HepG2 (cell line): Measurements from ENCODE around the gene PAPSS1. TPM values are rescaled to one million over a fixed set of nuclear protein-coding genes. Genes with fewer than 3 reads are reported as not detected.

ENCODE experiments used
- AKNA ChIP-seq: sonication (generic); formaldehyde crosslinking; IDR thresholded peaks from 2 replicates; pipeline ENCODE4 v1.4.0; 2020; ENCODE audit warnings: missing genetic modification reagents, borderline replicate concordance
- FOXK2 ChIP-seq: fragments of 450-650 bp; IDR thresholded peaks from 2 replicates; pipeline ENCODE4 v1.6.1; 2016
- HHEX ChIP-seq: IDR thresholded peaks from 2 replicates; pipeline ENCODE4 v1.6.1; 2016; ENCODE audit warnings: control low read depth
- HMG20A ChIP-seq: IDR thresholded peaks from 2 replicates; pipeline ENCODE4 v1.6.1; 2016; ENCODE audit warnings: borderline replicate concordance
- HNF4A ChIP-seq: sonication (generic); formaldehyde crosslinking; IDR thresholded peaks from 2 replicates; pipeline ENCODE4 v1.4.0; 2020; ENCODE audit warnings: missing genetic modification reagents
- NKX3-1 ChIP-seq: sonication (generic); formaldehyde crosslinking; IDR thresholded peaks from 2 replicates; pipeline ENCODE4 v1.5.0; 2020; ENCODE audit warnings: missing genetic modification reagents
- TBX3 ChIP-seq: fragments of 450-650 bp; IDR thresholded peaks from 2 replicates; pipeline ENCODE4 v1.6.1; 2017; ENCODE audit warnings: antibody characterized with exemption, mild to moderate bottlenecking, inconsistent platforms, borderline replicate concordance
- U2AF2 ChIP-seq: fragments of 200-400 bp; formaldehyde crosslinking; IDR thresholded peaks from 2 replicates; pipeline ENCODE4 v1.6.1; 2017; ENCODE audit warnings: low read depth, mild to moderate bottlenecking, low read length
- ZBTB43 ChIP-seq: sonication (generic); formaldehyde crosslinking; conservative IDR thresholded peaks from 2 replicates; pipeline ENCODE4 v1.4.0; 2020; ENCODE audit warnings: missing genetic modification reagents
- ZFY ChIP-seq: sonication (generic); formaldehyde crosslinking; IDR thresholded peaks from 2 replicates; pipeline ENCODE4 v1.4.0; 2020; ENCODE audit warnings: missing genetic modification reagents
- ZNF343 ChIP-seq: sonication (generic); formaldehyde crosslinking; IDR thresholded peaks from 2 replicates; pipeline ENCODE4 v1.4.0; 2020; ENCODE audit warnings: mild to moderate bottlenecking, missing genetic modification reagents
- polyA plus RNA-seq, 8 experiments: library from polyadenylated mRNA; depleted of rRNA in 3 of 8; stranded (reverse) in 7 of 8; unstranded in 1 of 8; fragments of >200 nt; fragmentation: Illumina TruSeq in 4 of 8; extraction: Trizol in 4 of 8; gene quantifications; 2 replicates each; pipeline versions ENCODE4 v1.2.1 to v1.2.3, GENCODE V29; 2011 to 2016; ENCODE audit warnings: low read depth in 4 of 8, missing spikeins in 1 of 8, mixed read lengths in 1 of 8; ENCODE audit not compliant: insufficient read depth in 1 of 8
- total RNA-seq, 5 experiments: library from RNA; depleted of rRNA; stranded (reverse); fragments of >200 nt; fragmentation: Illumina TruSeq; extraction: Trizol; gene quantifications; 2 replicates each; pipeline ENCODE4 v1.2.3, GENCODE V29; 2016; ENCODE audit warnings: low read depth in 1 of 5
- TF ChIP-seq, protein P1 (sequence below): sonication (generic); formaldehyde crosslinking; IDR thresholded peaks from 2 replicates; pipeline ENCODE4 v1.5.1; 2020; ENCODE audit warnings: mild to moderate bottlenecking, missing genetic modification reagents, borderline replicate concordance
- TF ChIP-seq, protein P2 (sequence below): sonication (generic); formaldehyde crosslinking; IDR thresholded peaks from 2 replicates; pipeline ENCODE4 v1.4.0; 2020; ENCODE audit warnings: low read depth, mild to moderate bottlenecking, missing genetic modification reagents
- TF ChIP-seq, protein P3 (sequence below): sonication (generic); formaldehyde crosslinking; conservative IDR thresholded peaks from 2 replicates; pipeline ENCODE4 v1.4.0; 2020; ENCODE audit warnings: mild to moderate bottlenecking, missing genetic modification reagents, moderate library complexity

PAPSS1 gene
- total and polyA plus RNA-seq, 2 of the 13 experiments (the other 11 are each of a cell fraction or from before 2014, with no cell fraction given), result 105 to 126 TPM

DNA sequence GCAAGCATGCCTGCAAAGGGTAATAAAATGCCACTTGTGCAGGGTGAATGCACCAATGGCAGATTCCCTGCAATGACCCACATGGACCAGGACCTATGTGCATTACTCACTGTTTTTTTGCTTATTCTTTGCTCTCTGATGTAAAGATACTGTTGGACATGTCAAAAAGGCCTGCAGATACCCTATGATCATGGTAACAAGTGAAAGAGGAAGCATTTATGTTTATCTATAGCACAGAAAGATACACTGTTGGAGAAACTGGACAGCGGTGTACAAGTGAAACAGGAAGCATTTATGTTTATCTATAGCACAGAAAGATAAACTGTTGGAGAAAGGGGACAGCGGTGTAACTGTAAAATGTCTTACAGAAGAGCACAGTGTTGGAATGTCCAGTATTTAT is 127.5 kb downstream of the PAPSS1 start (continued):
- TF ChIP-seq, protein P1, sequence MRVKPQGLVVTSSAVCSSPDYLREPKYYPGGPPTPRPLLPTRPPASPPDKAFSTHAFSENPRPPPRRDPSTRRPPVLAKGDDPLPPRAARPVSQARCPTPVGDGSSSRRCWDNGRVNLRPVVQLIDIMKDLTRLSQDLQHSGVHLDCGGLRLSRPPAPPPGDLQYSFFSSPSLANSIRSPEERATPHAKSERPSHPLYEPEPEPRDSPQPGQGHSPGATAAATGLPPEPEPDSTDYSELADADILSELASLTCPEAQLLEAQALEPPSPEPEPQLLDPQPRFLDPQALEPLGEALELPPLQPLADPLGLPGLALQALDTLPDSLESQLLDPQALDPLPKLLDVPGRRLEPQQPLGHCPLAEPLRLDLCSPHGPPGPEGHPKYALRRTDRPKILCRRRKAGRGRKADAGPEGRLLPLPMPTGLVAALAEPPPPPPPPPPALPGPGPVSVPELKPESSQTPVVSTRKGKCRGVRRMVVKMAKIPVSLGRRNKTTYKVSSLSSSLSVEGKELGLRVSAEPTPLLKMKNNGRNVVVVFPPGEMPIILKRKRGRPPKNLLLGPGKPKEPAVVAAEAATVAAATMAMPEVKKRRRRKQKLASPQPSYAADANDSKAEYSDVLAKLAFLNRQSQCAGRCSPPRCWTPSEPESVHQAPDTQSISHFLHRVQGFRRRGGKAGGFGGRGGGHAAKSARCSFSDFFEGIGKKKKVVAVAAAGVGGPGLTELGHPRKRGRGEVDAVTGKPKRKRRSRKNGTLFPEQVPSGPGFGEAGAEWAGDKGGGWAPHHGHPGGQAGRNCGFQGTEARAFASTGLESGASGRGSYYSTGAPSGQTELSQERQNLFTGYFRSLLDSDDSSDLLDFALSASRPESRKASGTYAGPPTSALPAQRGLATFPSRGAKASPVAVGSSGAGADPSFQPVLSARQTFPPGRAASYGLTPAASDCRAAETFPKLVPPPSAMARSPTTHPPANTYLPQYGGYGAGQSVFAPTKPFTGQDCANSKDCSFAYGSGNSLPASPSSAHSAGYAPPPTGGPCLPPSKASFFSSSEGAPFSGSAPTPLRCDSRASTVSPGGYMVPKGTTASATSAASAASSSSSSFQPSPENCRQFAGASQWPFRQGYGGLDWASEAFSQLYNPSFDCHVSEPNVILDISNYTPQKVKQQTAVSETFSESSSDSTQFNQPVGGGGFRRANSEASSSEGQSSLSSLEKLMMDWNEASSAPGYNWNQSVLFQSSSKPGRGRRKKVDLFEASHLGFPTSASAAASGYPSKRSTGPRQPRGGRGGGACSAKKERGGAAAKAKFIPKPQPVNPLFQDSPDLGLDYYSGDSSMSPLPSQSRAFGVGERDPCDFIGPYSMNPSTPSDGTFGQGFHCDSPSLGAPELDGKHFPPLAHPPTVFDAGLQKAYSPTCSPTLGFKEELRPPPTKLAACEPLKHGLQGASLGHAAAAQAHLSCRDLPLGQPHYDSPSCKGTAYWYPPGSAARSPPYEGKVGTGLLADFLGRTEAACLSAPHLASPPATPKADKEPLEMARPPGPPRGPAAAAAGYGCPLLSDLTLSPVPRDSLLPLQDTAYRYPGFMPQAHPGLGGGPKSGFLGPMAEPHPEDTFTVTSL (CRISPR knock-in tag), result peak; percentile 74; the same call in 1 of the 2 replicates
- no peak for TF ChIP-seq ZNF343
- no peak for TF ChIP-seq TBX3
- TF ChIP-seq HHEX, result no peak
- TF ChIP-seq, protein P2, sequence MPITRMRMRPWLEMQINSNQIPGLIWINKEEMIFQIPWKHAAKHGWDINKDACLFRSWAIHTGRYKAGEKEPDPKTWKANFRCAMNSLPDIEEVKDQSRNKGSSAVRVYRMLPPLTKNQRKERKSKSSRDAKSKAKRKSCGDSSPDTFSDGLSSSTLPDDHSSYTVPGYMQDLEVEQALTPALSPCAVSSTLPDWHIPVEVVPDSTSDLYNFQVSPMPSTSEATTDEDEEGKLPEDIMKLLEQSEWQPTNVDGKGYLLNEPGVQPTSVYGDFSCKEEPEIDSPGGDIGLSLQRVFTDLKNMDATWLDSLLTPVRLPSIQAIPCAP (CRISPR knock-in tag), result no peak
- TF ChIP-seq HNF4A (CRISPR knock-in tag), result 0 out of 2 replicates have a peak, but pooled peaks have one; percentile 36
- 0 out of 2 replicates have a peak, but pooled peaks have one; percentile 32 for TF ChIP-seq ZBTB43 (CRISPR knock-in tag)
- TF ChIP-seq HMG20A (CRISPR knock-in tag), result no peak
- TF ChIP-seq, protein P3, sequence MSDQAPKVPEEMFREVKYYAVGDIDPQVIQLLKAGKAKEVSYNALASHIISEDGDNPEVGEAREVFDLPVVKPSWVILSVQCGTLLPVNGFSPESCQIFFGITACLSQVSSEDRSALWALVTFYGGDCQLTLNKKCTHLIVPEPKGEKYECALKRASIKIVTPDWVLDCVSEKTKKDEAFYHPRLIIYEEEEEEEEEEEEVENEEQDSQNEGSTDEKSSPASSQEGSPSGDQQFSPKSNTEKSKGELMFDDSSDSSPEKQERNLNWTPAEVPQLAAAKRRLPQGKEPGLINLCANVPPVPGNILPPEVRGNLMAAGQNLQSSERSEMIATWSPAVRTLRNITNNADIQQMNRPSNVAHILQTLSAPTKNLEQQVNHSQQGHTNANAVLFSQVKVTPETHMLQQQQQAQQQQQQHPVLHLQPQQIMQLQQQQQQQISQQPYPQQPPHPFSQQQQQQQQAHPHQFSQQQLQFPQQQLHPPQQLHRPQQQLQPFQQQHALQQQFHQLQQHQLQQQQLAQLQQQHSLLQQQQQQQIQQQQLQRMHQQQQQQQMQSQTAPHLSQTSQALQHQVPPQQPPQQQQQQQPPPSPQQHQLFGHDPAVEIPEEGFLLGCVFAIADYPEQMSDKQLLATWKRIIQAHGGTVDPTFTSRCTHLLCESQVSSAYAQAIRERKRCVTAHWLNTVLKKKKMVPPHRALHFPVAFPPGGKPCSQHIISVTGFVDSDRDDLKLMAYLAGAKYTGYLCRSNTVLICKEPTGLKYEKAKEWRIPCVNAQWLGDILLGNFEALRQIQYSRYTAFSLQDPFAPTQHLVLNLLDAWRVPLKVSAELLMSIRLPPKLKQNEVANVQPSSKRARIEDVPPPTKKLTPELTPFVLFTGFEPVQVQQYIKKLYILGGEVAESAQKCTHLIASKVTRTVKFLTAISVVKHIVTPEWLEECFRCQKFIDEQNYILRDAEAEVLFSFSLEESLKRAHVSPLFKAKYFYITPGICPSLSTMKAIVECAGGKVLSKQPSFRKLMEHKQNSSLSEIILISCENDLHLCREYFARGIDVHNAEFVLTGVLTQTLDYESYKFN, result peak; percentile 56
- TF ChIP-seq U2AF2, result no peak
- TF ChIP-seq AKNA (CRISPR knock-in tag), result no peak
- no peak for TF ChIP-seq FOXK2
- no peak for TF ChIP-seq NKX3-1 (CRISPR knock-in tag)
- TF ChIP-seq ZFY (CRISPR knock-in tag), result no peak
